GM19043 (cell line): ENCODE results near the gene RNF157.

ENCODE experiments used
- ATAC-seq: cut with Tn5 transposase; IDR thresholded peaks from one replicate; pipeline ENCODE4 v1.9.1; 2021; ENCODE audit warnings: low read depth; ENCODE audit not compliant: unreplicated experiment

RNF157 gene

DNA sequence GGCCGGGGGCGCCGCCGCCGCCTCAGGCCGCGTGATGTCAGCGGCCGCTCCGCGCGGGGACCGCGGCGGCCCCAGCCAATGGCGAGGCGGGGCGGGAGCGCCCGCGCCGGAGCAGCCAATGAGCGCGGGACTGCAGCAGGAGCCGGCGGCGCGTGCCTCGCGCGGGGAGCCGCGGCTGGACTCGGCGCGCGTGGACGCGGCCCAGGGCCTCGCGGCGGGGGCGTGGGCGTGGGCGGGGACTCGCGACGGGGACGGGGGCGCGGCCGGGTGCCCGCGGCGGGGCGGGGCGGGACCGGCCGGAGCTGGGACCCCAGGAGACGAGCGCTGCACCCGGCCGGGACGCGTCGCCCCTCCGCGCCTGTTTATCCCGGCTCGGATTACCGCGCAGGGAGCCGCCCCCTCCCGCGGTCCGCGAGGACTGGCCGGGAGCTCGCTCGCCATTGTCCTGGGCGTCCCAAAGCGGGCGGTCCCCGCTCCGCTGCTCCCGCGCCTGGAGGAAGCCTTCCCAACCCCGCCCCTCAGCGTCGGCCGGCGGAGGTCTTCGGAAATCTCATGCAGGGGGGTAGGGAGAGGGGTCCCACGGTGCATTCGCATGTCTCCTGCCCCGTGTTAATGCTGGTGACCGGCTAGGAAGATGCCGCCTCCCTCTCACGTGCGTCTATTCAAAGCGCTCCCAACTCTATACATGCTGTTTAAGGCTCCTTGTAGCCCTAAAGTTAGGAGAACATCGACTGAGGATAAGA is at the start of gene RNF157:
Gene RNF157 (minus strand): TSS at position 33 of the 743 bp plus-strand sequence. CDS start 253 bp downstream, outside the sequence.
- ATAC-seq: no peak

GRCh38 chr17:76281573-76282371 is 41.5 kb upstream of the RNF157 start:
- ATAC-seq: no peak

DNA sequence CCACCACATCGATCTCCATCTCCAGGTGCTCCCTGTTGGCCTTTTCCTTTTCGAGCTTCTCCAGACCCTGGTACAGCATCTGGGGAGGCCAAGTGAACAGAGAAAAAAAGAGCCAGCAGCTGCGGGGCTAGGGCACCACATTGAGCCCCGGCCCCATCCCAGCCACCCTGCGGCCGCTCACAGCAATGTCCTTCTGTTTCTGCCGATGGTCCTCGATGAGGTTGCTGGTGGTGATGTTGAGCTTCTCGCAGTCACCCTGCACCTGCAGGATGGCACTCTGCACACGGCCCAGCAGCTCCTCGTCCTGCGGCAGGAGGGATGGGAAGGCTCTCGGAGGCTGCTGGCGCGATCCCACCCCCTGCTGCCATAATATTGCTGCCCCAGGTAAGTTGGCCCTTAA is 40.4 kb upstream of the RNF157 start:
- no peak for ATAC-seq

GRCh38 chr17:76279742-76280287 is 39.5 kb upstream of the RNF157 start:
- no peak for ATAC-seq

DNA sequence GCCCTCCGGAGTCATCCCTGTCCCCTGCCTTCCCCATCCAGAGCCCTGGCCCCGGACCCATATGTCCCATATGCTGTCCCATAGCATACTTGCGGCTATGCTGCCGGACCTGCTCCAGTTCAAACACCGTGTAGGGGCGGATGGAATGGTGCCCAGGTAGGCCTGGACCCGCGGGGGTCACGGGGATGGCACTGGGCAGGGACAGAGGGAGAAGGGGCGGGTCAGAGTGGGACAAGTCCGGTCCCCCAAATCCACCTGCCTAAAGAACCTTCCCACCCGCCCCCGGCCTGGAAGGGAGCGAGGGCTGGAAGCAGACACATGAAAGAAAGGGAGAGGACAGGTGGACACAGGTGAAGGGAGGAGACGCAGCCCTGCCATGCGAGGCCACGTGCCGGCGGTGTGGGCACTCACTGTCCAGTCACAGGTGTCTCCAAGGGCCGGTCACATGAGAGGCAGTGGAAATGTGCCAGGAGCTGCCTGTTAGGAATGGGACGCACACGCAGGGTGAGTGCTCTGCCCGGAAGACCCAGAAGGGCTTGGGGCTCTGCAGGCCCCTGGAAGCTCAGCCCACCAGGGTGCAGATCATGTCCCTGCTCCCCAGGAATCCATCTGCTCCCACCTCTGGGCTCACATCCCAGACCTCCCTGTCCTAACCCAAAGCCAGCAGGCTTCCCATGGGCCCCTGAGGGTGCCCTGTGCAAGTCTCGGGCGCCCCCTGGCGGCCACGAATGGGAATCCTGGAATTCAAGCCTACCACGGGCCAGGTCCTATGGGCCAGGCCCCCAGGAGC is 38.9 kb upstream of the RNF157 start:
- no peak for ATAC-seq

GRCh38 chr17:76278268-76278908 is 38.1 kb upstream of the RNF157 start:
- ATAC-seq: no peak

- no peak for ATAC-seq
Measured at GRCh38 chr17:76277300-76278267, 37.3 kb upstream of the RNF157 start.

GRCh38 chr17:76276461-76277299 is 36.4 kb upstream of the RNF157 start:
- ATAC-seq: no peak

GRCh38 chr17:76276069-76276431 is 35.8 kb upstream of the RNF157 start:
- no peak for ATAC-seq

DNA sequence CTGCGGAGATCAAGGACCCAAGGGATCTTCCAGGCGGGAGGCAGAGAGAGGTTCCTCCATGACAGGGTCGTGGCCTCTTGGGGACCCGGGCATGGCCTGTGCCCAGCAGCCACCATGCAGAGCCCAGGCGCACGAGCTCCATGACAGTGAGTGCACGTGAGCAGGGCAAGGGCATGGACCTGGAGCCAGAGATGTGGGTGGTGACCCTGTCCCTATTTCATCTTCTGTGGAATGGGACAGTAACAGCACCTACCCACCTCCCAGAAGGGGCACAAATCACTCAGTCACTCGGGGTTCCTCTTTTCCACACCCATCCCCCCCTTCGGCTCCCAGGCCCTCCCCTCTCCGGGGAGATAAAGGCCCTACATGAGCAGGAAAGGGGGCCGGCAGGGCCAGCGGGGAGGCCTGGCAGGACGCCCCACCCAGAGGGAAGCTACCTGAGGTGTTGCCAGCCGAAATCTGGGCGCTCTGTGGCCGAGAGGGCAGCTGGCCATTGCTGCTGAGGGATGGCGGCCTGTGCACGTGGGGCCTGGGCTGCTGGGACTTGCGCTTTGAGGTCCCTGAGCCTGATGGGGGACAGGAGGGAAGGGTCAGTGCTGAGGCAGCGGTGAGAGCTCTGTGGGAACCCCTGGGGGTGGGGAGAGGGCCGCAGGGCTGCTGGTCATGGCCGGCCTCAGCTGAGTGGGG is 35.2 kb upstream of the RNF157 start:
- ATAC-seq: no peak

DNA sequence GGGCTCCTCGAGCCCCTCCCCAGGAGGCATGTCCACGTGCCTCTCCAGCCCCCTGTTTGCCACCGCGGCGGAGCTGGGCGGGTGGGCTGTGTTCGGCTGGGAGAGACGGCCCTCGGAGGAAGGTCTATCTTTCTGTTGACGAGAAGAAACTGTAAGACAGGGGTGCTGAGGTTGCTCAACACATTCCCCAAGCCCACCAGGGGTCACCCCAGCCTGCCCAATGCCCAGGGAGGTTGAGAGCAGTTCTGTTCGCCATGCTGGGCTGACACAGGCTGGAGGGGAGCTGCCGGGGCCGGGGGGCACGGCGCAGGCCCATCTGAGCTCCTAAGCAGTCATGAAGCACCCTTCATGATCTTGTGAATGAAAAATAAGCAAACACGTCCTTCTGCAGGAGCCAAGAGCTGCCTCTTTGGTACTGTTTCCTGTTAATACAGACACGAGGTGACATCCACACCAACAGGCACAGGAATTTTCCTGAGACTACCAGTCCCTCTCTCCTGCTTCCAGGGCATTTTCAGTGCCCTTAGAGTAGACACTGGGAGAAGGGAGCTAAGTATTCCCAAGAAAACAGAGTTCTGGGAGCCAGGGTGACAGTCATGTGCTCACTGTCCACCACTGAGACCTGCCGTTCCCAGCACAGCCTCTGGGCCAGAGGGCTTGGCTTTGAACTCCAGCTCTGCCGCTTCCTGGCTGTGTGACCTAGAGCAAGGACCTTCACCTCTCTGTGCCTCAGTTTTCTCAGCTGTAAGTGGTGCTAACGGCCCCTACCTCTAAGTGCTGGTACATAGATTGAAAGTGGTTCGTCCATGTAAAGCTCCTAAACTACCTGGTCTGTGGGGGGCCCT is 34.0 kb upstream of the RNF157 start:
- ATAC-seq: no peak

GRCh38 chr17:76273445-76274111 is 33.3 kb upstream of the RNF157 start:
- no peak for ATAC-seq

DNA sequence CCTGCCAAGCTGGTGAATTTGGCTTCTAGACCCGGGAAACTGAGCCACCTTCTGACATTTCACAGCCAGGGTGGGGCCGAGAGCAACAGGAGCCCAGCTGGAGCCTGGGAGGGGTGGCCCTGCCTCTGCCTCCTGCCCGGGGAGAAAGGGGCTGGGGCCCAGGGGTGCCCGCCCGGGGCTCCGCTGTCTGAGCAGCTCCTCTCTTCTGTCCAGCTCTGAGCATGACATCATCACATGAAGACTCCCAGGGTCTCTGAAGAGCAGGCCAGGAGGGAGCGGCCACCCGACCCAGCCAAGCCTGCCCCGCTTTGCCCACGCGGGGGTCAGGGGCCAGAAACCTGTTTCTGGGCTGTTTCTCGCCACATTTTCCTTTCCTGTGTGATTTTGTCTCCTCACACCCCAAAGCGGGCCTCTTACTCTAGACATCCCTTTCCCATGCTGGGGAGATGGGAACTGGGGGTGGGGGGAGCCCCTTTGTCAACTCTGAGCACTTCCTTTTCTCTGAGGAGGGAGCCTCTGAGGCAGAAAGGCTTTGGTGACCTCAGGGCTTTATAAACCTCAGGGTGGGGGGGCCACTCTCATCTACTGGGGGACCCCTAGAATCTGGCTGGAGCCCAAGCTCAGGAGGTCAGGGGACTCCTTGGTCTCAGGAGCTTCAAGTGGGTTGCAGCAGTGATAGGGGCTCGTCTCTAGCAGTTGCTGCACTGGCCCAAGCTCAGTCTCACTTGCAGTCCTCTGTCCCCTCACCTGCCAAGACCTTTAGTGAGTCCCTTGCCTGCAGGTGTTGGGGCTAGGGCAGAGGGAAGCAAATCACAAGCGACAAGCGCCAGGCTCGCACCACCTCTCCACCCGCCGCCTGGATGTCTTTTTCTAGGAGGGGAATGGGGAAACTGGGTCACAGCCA is 32.5 kb upstream of the RNF157 start:
- ATAC-seq: peak; percentile 23

GRCh38 chr17:76271669-76272540 is 31.6 kb upstream of the RNF157 start:
- peak; percentile 39 for ATAC-seq
